HCT116 (cell line): Measurements from ENCODE around the gene COQ8B. TPM values are rescaled to one million over a fixed set of nuclear protein-coding genes. Genes with fewer than 3 reads are reported as not detected.
"Not testable (repeated sequence)": the region's sequence is repeated elsewhere in the genome, so short reads cannot be mapped to it uniquely, and the experiment has no call there.

Experiments
- ATAC-seq: fragments of 200-7000 bp; cut with Tn5 transposase; 2 replicates; pipeline ENCODE4 v1.9.1; 2020; ENCODE audit warnings: mild to moderate bottlenecking, moderate library complexity
- BruUV-seq: library from RNA; stranded (reverse); fragments of 400-500 nt; replicated peaks from 2 replicates; lab custom pipeline; 2021; lab: Mats Ljungman, UMichigan
- CTCF ChIA-PET: fragments of 300-600 bp; sonication (Branson Sonifier 250); formaldehyde crosslinking; loops from one replicate; lab custom pipeline; 2021; ENCODE audit warnings: antibody characterized with exemption; lab: Charles Lee
- POLR2A ChIA-PET: fragments of 300-600, 350-600 bp; sonication (Branson Sonifier 250); formaldehyde crosslinking; loops from one replicate; lab custom pipeline; 2021; ENCODE audit warnings: antibody characterized with exemption; lab: Charles Lee
- RAD21 ChIA-PET, 2 experiments: fragments of 300-600 bp; sonication (Branson Sonifier 250); formaldehyde crosslinking; loops; one replicate each; lab custom pipeline; 2023; ENCODE audit warnings: low total read pairs in 2 of 2; ENCODE audit not compliant: uncharacterized antibody in 2 of 2, unreplicated experiment in 2 of 2, low non-redundant PET in 1 of 2; lab: Charles Lee
- DNase-seq: peaks from one replicate; pipeline ENCODE4 v3.0.0-alpha.2; 2010; ENCODE audit warnings: low read depth, low spot score
- H2AFZ ChIP-seq: fragments of 200-600 bp; shearing (Covaris generic), sonication (generic); 2 replicates; pipeline ENCODE4 v1.6.1; 2017; ENCODE audit warnings: low read depth, mixed run types, mixed read lengths, antibody characterized with exemption, low read length; ENCODE audit not compliant: poor library complexity, severe bottlenecking
- H3K27ac ChIP-seq: 2 replicates; pipeline ENCODE4 v1.5.1; 2012; ENCODE audit warnings: low read depth, low read length
- H3K27me3 ChIP-seq: fragments of 200-600 bp; sonication (generic); 2 replicates; pipeline ENCODE4 v1.6.1; 2016; ENCODE audit warnings: mixed run types, low read length, mixed read lengths; ENCODE audit not compliant: insufficient read depth
- H3K36me3 ChIP-seq, 2 experiments: fragments of 200-500 bp in 1 of 2; fragments of 200-600 bp in 1 of 2; sonication (Bioruptor generic) in 1 of 2; sonication (generic) in 1 of 2; 2 replicates each; pipeline versions ENCODE4 v1.5.1 to v1.6.1; 2014 to 2016; ENCODE audit warnings: low read length in 2 of 2, inconsistent platforms in 1 of 2, mixed read lengths in 1 of 2, mixed run types in 1 of 2; ENCODE audit not compliant: insufficient read depth in 2 of 2, control insufficient read depth in 1 of 2
- H3K4me1 ChIP-seq, 2 experiments: fragments of 200-600 bp in 1 of 2; sonication (generic) in 1 of 2; 2 replicates each; pipeline versions ENCODE4 v1.5.1 to v1.6.1; 2012 to 2017; ENCODE audit warnings: low read length in 2 of 2, inconsistent platforms in 1 of 2, mild to moderate bottlenecking in 1 of 2, mixed read lengths in 1 of 2, mixed run types in 1 of 2, moderate library complexity in 1 of 2; ENCODE audit not compliant: insufficient read depth in 2 of 2, control insufficient read depth in 1 of 2
- H3K4me2 ChIP-seq: fragments of 200-600 bp; sonication (generic); 2 replicates; pipeline ENCODE4 v1.6.1; 2017; ENCODE audit warnings: mixed run types, low read length, mixed read lengths
- H3K4me3 ChIP-seq, 2 experiments: fragments of 200-600 bp in 1 of 2; sonication (generic) in 1 of 2; replicated peaks in 1 of 2; 2 replicates each; pipeline ENCODE4 v1.5.1; 2011 to 2016; ENCODE audit warnings: low read length in 2 of 2, control low read depth in 1 of 2, low read depth in 1 of 2, mild to moderate bottlenecking in 1 of 2, mixed read lengths in 1 of 2, mixed run types in 1 of 2
- H3K79me2 ChIP-seq: fragments of 200-600 bp; sonication (generic); 2 replicates; pipeline ENCODE4 v1.6.1; 2017; ENCODE audit warnings: mild to moderate bottlenecking, mixed run types, low read length, moderate library complexity, mixed read lengths; ENCODE audit not compliant: insufficient read depth
- H3K9ac ChIP-seq: fragments of 200-600 bp; sonication (generic); 2 replicates; pipeline ENCODE4 v1.6.1; 2016; ENCODE audit warnings: low read length, mixed read lengths
- H3K9me2 ChIP-seq: fragments of 200-600 bp; sonication (generic), shearing (Covaris generic); 2 replicates; pipeline ENCODE4 v1.6.1; 2017; ENCODE audit warnings: mixed run types, mild to moderate bottlenecking, moderate library complexity; ENCODE audit not compliant: insufficient read depth
- H3K9me3 ChIP-seq, 2 experiments: fragments of 200-500 bp in 1 of 2; fragments of 200-600 bp in 1 of 2; sonication (Bioruptor generic) in 1 of 2; sonication (generic) in 1 of 2; 2 replicates each; pipeline ENCODE4 v1.6.1; 2014 to 2017; ENCODE audit warnings: low read length in 2 of 2, mixed read lengths in 2 of 2, inconsistent platforms in 1 of 2, low read depth in 1 of 2, mild to moderate bottlenecking in 1 of 2, mixed run types in 1 of 2, moderate library complexity in 1 of 2; ENCODE audit not compliant: control insufficient read depth in 1 of 2, insufficient read depth in 1 of 2
- H4K20me1 ChIP-seq: fragments of 200-600 bp; sonication (generic), shearing (Covaris generic); 2 replicates; pipeline ENCODE4 v1.6.1; 2017; ENCODE audit warnings: mixed run types, mild to moderate bottlenecking, moderate library complexity; ENCODE audit not compliant: insufficient read depth
- CEBPB ChIP-seq: IDR thresholded peaks from 2 replicates; pipeline ENCODE4 v1.6.1; 2012; ENCODE audit warnings: low read depth
- EZH2phosphoT487 ChIP-seq: fragments of 200-600 bp; IDR thresholded peaks from 2 replicates; pipeline ENCODE4 v1.6.1; 2018; ENCODE audit warnings: antibody characterized with exemption, borderline replicate concordance
- POLR2AphosphoS5 ChIP-seq: IDR thresholded peaks from 2 replicates; pipeline ENCODE4 v1.6.1; 2011; ENCODE audit warnings: mild to moderate bottlenecking, low read depth, low read length, moderate library complexity
- REST ChIP-seq: IDR thresholded peaks from 2 replicates; pipeline ENCODE4 v1.6.1; 2012; ENCODE audit warnings: low read depth
- SP1 ChIP-seq: IDR thresholded peaks from 2 replicates; pipeline ENCODE4 v1.6.1; 2012; ENCODE audit warnings: low read depth
- ZBTB33 ChIP-seq: IDR thresholded peaks from 2 replicates; pipeline ENCODE4 v1.6.1; 2011; ENCODE audit warnings: mild to moderate bottlenecking, low read length, moderate library complexity; ENCODE audit not compliant: insufficient replicate concordance; ENCODE audit errors: extremely low read depth
- intact Hi-C: fragments of 100-400 bp; cut with micrococcal nuclease; formaldehyde crosslinking; loops from 2 replicates; pipeline ENCODE4 v1.10.0; 2022
- total RNA-seq: library from RNA; stranded (reverse); gene quantifications from one replicate; pipeline ENCODE4 v1.2.1, GENCODE V29; 2021; ENCODE audit not compliant: unreplicated experiment

COQ8B gene
- total RNA-seq, 1 experiment from 2014 or later = 47.1 TPM

DNA sequence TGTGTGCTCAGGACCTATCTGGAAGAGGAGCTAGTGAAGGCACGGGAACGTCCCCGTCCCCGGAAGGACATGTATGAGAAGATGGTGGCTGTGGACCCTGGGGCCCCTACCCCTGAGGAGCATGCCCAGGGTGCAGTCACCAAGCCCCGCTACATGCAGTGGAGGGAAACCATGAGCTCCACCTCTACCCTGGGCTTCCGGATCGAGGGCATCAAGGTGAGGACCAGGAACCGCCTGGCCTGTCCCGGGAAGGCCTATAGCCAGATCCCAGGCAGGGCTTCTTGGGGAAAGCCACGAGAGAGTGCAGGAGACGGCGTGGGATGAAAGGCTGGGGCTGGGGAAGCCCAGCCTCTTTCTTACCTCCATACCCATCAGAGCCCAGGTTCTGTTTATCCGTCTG lies 16.5 kb upstream of the COQ8B start:
- intact Hi-C loops = no loop called here
- no peak overlapping the region for H2AFZ ChIP-seq
- H3K27me3 ChIP-seq = no peaks in the 10 kb centered on the region
- H3K4me2 ChIP-seq = no peak overlapping the region
- DNase-seq (no peak), ATAC-seq (no peak)
- no peak overlapping the region for H3K4me3 ChIP-seq
- no TSS peak for BruUV-seq
- H3K27ac ChIP-seq = no peak overlapping the region
- H3K36me3 ChIP-seq = peaks cover 17 to 23% of the 10 kb centered on the region in 2 experiments
- no peak overlapping the region for H3K9ac ChIP-seq
- ChIA-PET POLR2A (no interaction called here), RAD21 (no interaction called here), CTCF (no interaction called here)
- H4K20me1 ChIP-seq = no peaks in the 10 kb centered on the region
- no peaks in the 10 kb centered on the region for H3K9me3 ChIP-seq
- no peaks in the 10 kb centered on the region for H3K79me2 ChIP-seq
- peaks cover 5 to 12% of the 10 kb centered on the region in 2 experiments; a peak in 3 of 4 replicates for H3K4me1 ChIP-seq
- TF ChIP-seq ZBTB33 (no peak), POLR2AphosphoS5 (no peak), REST (no peak), CEBPB (no peak), EZH2phosphoT487 (no peak), SP1 (no peak)
- no peaks in the 10 kb centered on the region for H3K9me2 ChIP-seq

GRCh38 chr19:40732304-40732703 lies 15.6 kb upstream of the COQ8B start:
- H3K9ac ChIP-seq, BruUV-seq, H3K79me2 ChIP-seq, H3K4me2 ChIP-seq, H3K27ac ChIP-seq, DNase-seq, H3K9me3 ChIP-seq, H4K20me1 ChIP-seq, H3K4me3 ChIP-seq, intact Hi-C loops, RAD21 ChIA-PET, H3K9me2 ChIP-seq, H2AFZ ChIP-seq, H3K27me3 ChIP-seq, ATAC-seq, POLR2A ChIA-PET: not testable (repeated sequence)
- CTCF ChIA-PET = interaction anchor here (1.0 kb wide), 1 partner anchor 12 kb away, joined by 3 read pairs; no protein-coding TSS in a partner anchor
- H3K4me1 ChIP-seq = peaks cover 5 to 12% of the 10 kb centered on the region in 2 experiments; a peak in 3 of 4 replicates
- H3K36me3 ChIP-seq = peaks cover 22 to 25% of the 10 kb centered on the region in 2 experiments

- ATAC-seq, H2AFZ ChIP-seq, H4K20me1 ChIP-seq, H3K9me2 ChIP-seq, H3K4me3 ChIP-seq, H3K4me1 ChIP-seq, H3K9me3 ChIP-seq, intact Hi-C loops, CTCF ChIA-PET, H3K4me2 ChIP-seq, H3K27me3 ChIP-seq, H3K79me2 ChIP-seq, DNase-seq, RAD21 ChIA-PET, H3K9ac ChIP-seq, H3K27ac ChIP-seq, BruUV-seq: not testable (repeated sequence)
- POLR2A ChIA-PET = interaction anchor here (0.7 kb wide), 1 partner anchor 20 kb away, joined by 3 read pairs; the partner anchor contains the start of gene ACTMAP
- peaks cover 27 to 28% of the 10 kb centered on the region in 2 experiments for H3K36me3 ChIP-seq
These were observed 13.4 kb upstream of the COQ8B start for GRCh38 chr19:40730065-40730464.
